AG09319 (cell line): ENCODE results near the gene TRIM34.
"Not testable (repeated sequence)": the region's sequence is repeated elsewhere in the genome, so short reads cannot be mapped to it uniquely, and the experiment has no call there.

Source experiments
- DNase-seq: peaks from one replicate; pipeline ENCODE4 v3.0.0-alpha.2; 2010; ENCODE audit warnings: low read depth; ENCODE audit errors: extremely low read depth
- CTCF ChIP-seq: IDR thresholded peaks from 2 replicates; pipeline ENCODE4 v1.5.1; 2011; ENCODE audit warnings: low read depth, mild to moderate bottlenecking, inconsistent platforms, low read length, moderate library complexity

The TRIM34 gene

DNA sequence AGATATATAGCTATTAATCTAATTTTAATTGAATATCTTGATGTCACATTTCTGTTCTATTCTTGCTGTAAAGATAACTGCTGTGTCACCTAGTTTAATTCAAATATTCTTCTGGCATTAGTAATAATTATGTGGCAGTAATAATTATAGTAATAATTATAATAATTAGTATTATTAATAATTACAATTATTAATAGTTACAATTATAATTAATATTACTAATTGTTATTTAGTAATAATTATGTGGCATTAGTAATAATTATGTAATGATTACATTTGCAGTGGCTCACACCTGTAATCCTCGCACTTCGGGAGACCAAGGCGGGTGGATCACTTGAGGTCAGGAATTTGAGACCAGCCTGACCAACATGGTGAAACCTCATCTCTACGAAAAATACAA lies 61.6 kb downstream of the TRIM34 start:
- TF ChIP-seq CTCF: no peak

GRCh38 chr11:5688482-5688881 lies 63.7 kb downstream of the TRIM34 start:
- DNase-seq: no peak
- no peak for TF ChIP-seq CTCF

More for the DNA sequence above, 61.6 kb downstream of the TRIM34 start:
- DNase-seq: no peak

GRCh38 chr11:5689551-5689983 lies 64.8 kb downstream of the TRIM34 start, which contains the start of gene TRIM22:
TRIM22 (plus strand) TSS chr11:5689790; CDS start chr11:5696233, 6,443 bp downstream.
- no peak for TF ChIP-seq CTCF
- DNase-seq: peak; percentile 44

GRCh38 chr11:5690216-5690615 lies 65.4 kb downstream of the TRIM34 start:
- TF ChIP-seq CTCF: no peak
- DNase-seq: peak; percentile 34

- TF ChIP-seq CTCF: no peak
- DNase-seq: peak; percentile 16
These were observed 65.9 kb downstream of the TRIM34 start for GRCh38 chr11:5690736-5691135.

GRCh38 chr11:5691238-5691963 lies 66.6 kb downstream of the TRIM34 start:
- not testable (repeated sequence) for DNase-seq

DNA sequence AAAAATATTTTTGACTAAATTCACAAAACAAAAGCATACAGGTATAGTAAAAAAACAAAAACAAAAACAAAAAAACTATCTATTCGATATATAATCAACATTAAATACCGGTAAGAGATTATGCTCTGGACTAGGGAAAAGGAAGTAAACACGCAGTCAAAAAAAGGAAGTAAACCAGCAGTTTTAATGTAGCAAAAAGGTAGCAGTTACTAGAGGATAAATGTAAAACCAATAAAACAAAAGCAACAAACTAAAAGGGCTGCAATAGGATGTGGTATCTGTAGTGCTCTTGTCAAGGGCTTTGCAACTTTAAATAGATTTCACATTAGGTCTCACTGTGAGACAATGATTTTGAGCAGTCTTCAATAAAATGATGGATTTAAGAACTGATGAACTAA lies 67.2 kb downstream of the TRIM34 start:
- no peak for TF ChIP-seq CTCF
- no peak for DNase-seq
